ENCODE measurements around the gene UBN1.

The UBN1 gene

DNA sequence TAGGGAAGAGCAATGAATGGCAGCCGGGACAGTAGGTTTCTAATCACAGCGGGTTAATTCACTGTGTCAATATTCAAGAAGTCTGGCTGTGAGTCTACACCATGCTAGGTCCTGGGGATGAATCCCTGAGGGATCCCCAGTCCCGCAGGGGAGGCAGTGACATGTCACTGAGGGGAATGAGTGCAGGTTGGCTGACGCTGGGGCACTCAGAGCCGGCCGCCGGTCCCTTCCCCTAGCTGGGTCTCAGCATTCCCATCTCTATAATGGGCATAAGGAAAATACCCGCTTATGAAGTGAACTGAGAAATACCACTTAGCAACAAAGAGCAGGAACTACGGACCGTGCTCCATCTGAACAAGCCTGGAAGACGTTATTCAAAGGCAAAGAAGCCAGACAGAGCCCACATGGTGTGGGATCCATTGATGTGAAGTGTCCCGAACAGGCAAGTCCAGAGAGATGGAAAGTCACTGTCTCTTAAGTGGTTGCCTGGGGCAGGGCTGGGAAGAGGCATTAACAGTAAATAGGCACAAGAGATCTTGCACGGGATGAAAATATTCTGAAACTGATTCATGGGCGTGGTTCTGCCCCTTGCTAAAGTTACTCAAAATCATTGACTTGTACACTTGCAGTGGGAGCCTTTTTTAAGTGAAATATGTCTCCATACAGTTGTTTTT, 57.8 kb downstream of the UBN1 start:
- H3K4me3 ChIP-seq (ENCODE audit: control insufficient read depth, low read depth, low read length) = no peak overlapping the region
- TF ChIP-seq, protein P1, sequence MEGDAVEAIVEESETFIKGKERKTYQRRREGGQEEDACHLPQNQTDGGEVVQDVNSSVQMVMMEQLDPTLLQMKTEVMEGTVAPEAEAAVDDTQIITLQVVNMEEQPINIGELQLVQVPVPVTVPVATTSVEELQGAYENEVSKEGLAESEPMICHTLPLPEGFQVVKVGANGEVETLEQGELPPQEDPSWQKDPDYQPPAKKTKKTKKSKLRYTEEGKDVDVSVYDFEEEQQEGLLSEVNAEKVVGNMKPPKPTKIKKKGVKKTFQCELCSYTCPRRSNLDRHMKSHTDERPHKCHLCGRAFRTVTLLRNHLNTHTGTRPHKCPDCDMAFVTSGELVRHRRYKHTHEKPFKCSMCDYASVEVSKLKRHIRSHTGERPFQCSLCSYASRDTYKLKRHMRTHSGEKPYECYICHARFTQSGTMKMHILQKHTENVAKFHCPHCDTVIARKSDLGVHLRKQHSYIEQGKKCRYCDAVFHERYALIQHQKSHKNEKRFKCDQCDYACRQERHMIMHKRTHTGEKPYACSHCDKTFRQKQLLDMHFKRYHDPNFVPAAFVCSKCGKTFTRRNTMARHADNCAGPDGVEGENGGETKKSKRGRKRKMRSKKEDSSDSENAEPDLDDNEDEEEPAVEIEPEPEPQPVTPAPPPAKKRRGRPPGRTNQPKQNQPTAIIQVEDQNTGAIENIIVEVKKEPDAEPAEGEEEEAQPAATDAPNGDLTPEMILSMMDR (conservative IDR thresholded peaks at IDR 0.05; ENCODE audit: control insufficient read depth, insufficient read depth, low read depth, low read length) = no peak
- no peak for DNase-seq (ENCODE audit: low read depth)

DNA sequence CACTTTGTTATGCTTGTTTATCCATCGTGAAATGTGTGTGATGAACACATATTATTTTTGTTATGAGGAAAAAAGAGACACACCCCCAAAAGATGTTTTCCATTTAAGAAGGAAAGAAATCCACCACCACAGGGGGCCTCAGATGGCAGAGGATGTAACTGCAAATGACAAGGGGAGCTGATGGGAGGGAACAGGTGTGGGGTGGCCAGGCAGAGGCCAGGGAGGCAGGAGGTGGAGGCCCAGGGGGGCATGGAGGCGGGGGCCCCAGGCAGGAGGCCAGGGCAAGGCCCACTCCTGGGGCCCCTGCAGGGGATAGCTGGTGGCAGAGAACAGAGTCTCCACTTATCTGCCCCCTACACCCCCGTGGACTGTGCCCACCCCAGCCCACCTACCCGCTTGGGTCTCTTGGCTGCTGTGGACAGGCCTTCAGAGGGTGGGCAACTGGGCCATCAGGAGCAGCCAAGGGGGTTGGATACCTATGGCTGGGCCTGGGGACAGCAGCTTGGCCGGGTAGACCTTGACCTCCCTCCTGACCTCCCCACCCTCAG, 61.6 kb downstream of the UBN1 start:
- no peak for DNase-seq (ENCODE audit: low read depth)
- no peak overlapping the region for H3K4me3 ChIP-seq (ENCODE audit: control insufficient read depth, low read depth, low read length)
- TF ChIP-seq, protein P1 (conservative IDR thresholded peaks at IDR 0.05; ENCODE audit: control insufficient read depth, insufficient read depth, low read depth, low read length) = no peak

DNA sequence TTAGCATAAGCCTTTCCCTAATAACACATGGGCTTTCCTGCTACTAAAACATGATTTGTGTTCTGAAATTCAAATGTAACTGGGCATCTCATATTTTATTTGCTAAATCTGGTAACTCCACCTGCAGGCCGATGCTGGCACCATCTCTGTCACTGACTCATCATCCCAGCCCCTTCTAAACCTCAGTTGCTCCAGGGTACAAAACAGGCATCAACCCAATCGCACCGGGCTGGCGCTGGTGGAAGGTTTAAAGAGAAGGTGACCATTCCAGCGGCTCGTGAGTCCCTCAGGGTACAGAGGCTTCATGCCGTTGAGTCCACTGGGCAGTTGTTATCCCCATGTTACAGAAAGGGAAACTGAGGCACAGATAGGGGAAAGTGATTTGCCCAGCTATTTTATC, 62.5 kb downstream of the UBN1 start:
- no peak for DNase-seq (ENCODE audit: low read depth)
- TF ChIP-seq, protein P1 (conservative IDR thresholded peaks at IDR 0.05; ENCODE audit: control insufficient read depth, insufficient read depth, low read depth, low read length) = no peak
- no peak overlapping the region for H3K4me3 ChIP-seq (ENCODE audit: control insufficient read depth, low read depth, low read length)

DNA sequence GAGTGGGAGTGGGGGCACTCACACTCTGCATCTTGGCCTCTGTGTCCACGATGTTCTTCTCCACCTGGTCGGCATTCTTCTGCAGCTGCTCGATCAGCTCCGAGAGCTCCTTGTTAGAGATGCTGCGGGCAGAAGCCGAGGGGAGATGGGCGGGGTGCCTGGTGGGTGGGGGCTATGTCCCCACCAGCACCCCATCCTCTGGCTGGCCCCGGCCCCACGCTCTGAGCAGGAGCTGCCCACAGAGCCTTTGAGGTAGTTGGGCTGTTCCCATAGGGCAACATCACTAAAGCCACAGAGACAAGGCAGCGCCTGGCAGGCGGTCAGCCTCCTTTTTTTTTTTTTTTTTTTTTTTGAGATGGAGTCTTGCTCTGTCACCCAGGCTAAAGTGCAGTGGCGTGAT, 63.5 kb downstream of the UBN1 start:
- no peak for DNase-seq (ENCODE audit: low read depth)
- TF ChIP-seq, protein P1 (conservative IDR thresholded peaks at IDR 0.05; ENCODE audit: control insufficient read depth, insufficient read depth, low read depth, low read length) = no peak
- no peak overlapping the region for H3K4me3 ChIP-seq (ENCODE audit: control insufficient read depth, low read depth, low read length)

DNA sequence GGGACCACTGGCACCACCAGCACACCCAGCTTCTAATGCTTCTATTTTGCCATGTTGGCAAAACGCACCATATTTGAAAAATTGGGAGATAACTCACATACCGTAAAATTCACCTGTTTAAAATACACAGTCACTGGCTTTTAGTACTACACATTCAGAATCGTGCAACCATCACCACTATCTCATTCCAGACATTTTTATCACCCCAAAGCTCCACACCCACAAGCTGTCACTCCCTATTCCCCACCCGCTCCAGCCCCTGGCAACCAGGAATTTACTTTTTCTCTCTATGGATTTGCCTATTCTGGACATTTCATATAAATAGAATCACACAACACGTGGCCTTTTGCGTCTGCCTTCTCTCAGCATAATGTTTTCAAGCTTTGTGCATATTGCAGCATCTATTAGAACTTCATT, 64.7 kb downstream of the UBN1 start:
- H3K4me3 ChIP-seq (ENCODE audit: control insufficient read depth, low read depth, low read length) = no peak overlapping the region
- TF ChIP-seq, protein P1 (conservative IDR thresholded peaks at IDR 0.05; ENCODE audit: control insufficient read depth, insufficient read depth, low read depth, low read length) = no peak
- no peak for DNase-seq (ENCODE audit: low read depth)

DNA sequence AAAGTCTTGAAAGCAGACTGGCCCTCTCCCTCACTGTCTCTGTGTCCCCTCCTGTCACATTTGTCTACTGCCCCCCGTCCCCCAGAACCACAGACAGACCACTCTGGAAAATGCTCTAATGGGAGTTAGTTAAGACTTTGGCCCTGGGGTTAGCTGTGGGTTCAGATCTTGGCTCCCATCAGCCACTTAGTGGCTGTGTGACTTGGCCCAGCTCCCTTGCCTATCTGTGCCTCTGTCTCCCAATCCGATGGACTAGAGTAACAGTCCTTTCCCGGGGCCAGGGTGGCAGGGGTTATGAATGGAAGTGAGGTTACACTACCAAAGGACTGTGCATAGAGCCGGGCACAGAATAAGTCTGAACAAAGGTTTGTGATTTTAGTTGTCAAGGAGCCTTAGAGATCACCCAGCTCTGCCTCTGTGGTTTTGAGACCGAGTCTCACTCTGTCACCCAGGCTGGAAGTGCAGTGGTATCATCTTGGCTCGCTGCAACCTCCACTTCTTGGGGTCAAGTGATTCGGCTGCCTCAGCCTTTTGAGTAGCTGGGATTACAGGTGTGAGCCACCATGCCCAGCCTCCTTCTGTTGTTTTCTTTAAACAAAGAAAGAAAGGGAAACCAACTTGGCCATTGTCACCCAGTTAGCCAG, 66.0 kb downstream of the UBN1 start:
- no peak for DNase-seq (ENCODE audit: low read depth)
- TF ChIP-seq, protein P1 (conservative IDR thresholded peaks at IDR 0.05; ENCODE audit: control insufficient read depth, insufficient read depth, low read depth, low read length) = no peak
- no peak overlapping the region for H3K4me3 ChIP-seq (ENCODE audit: control insufficient read depth, low read depth, low read length)

Measured in fibroblast of mammary gland (primary cell).